GM18505 (cell line): ENCODE results near the gene SLC29A4.
"Not testable (repeated sequence)": the region's sequence is repeated elsewhere in the genome, so short reads cannot be mapped to it uniquely, and the experiment has no call there.

Source experiments
- ATAC-seq: cut with Tn5 transposase; IDR thresholded peaks from one replicate; pipeline ENCODE4 v1.9.1; 2021; ENCODE audit not compliant: unreplicated experiment
- POLR2A ChIP-seq: IDR thresholded peaks from 4 replicates; pipeline ENCODE4 v1.6.1; 2011; ENCODE audit warnings: borderline replicate concordance; ENCODE audit not compliant: insufficient read depth, insufficient read length; ENCODE audit errors: extremely low read depth

Gene SLC29A4

GRCh38 chr7:5320391-5320790 is 37.6 kb downstream of the SLC29A4 start:
- no peak for TF ChIP-seq POLR2A
- no peak for ATAC-seq

GRCh38 chr7:5320802-5321396 is 38.2 kb downstream of the SLC29A4 start:
- no peak for ATAC-seq
- TF ChIP-seq POLR2A = no peak

- no peak for ATAC-seq
- TF ChIP-seq POLR2A = no peak
Observed at GRCh38 chr7:5322621-5323410, 40.1 kb downstream of the SLC29A4 start.

- ATAC-seq = not testable (repeated sequence)
Observed at GRCh38 chr7:5323800-5324781, 41.3 kb downstream of the SLC29A4 start.

GRCh38 chr7:5324961-5325360 is 42.2 kb downstream of the SLC29A4 start:
- no peak for TF ChIP-seq POLR2A
- ATAC-seq = no peak

GRCh38 chr7:5330288-5330687 is 47.5 kb downstream of the SLC29A4 start:
- no peak for ATAC-seq
- no peak for TF ChIP-seq POLR2A

- TF ChIP-seq POLR2A = no peak
- ATAC-seq = no peak
Observed at GRCh38 chr7:5332579-5332978, 49.8 kb downstream of the SLC29A4 start.

- ATAC-seq = no peak
- no peak for TF ChIP-seq POLR2A
Observed at GRCh38 chr7:5333121-5334045, 50.6 kb downstream of the SLC29A4 start.

GRCh38 chr7:5334671-5335070 is 51.9 kb downstream of the SLC29A4 start:
- ATAC-seq = no peak
- no peak for TF ChIP-seq POLR2A

- no peak for ATAC-seq
- no peak for TF ChIP-seq POLR2A
Observed at GRCh38 chr7:5337047-5337446, 54.3 kb downstream of the SLC29A4 start.

- no peak for TF ChIP-seq POLR2A
- no peak for ATAC-seq
Observed at GRCh38 chr7:5339955-5340354, 57.2 kb downstream of the SLC29A4 start.

- no peak for TF ChIP-seq POLR2A
- no peak for ATAC-seq
Observed at GRCh38 chr7:5342631-5343030, 59.9 kb downstream of the SLC29A4 start.
